H9 (cell line): ENCODE data around the gene HSPA4. TPM values are rescaled to one million over a fixed set of nuclear protein-coding genes. Genes with fewer than 3 reads are reported as not detected.
"Not testable (repeated sequence)": the region's sequence is repeated elsewhere in the genome, so short reads cannot be mapped to it uniquely, and the experiment has no call there.

Source experiments
- DNase-seq: peaks from one replicate; pipeline ENCODE4 v3.0.0-alpha.2; 2017
- H2AFZ ChIP-seq: one replicate; pipeline ENCODE4 v1.6.1; 2013; ENCODE audit warnings: mild to moderate bottlenecking, low read length, control low read depth, moderate library complexity
- H2AK5ac ChIP-seq: 2 replicates; pipeline ENCODE4 v1.6.1; 2013; ENCODE audit warnings: low read length, control low read depth, mixed read lengths; ENCODE audit not compliant: insufficient read length
- H2BK120ac ChIP-seq: one replicate; pipeline ENCODE4 v1.6.1; 2013; ENCODE audit warnings: low read depth, mild to moderate bottlenecking, low read length, control low read depth, inconsistent platforms; ENCODE audit not compliant: poor library complexity, severe bottlenecking
- H2BK12ac ChIP-seq: 2 replicates; pipeline ENCODE4 v1.6.1; 2013; ENCODE audit warnings: low read length, control low read depth, mixed read lengths, low read depth; ENCODE audit not compliant: insufficient read length
- H2BK15ac ChIP-seq: 2 replicates; pipeline ENCODE4 v1.6.1; 2013; ENCODE audit warnings: low read depth, low read length, control low read depth
- H2BK20ac ChIP-seq: one replicate; pipeline ENCODE4 v1.6.1; 2013; ENCODE audit warnings: low read depth, mild to moderate bottlenecking, low read length, control low read depth, inconsistent platforms; ENCODE audit not compliant: poor library complexity, severe bottlenecking
- H2BK5ac ChIP-seq: 2 replicates; pipeline ENCODE4 v1.6.1; 2013; ENCODE audit warnings: low read length, control low read depth, mixed read lengths; ENCODE audit not compliant: insufficient read length
- H3K14ac ChIP-seq: 2 replicates; pipeline ENCODE4 v1.6.1; 2013; ENCODE audit warnings: low read length, control low read depth; ENCODE audit not compliant: insufficient read depth
- H3K18ac ChIP-seq: 2 replicates; pipeline ENCODE4 v1.6.1; 2013; ENCODE audit warnings: low read depth, mild to moderate bottlenecking, mixed read lengths, low read length, control low read depth; ENCODE audit not compliant: insufficient read length
- H3K23ac ChIP-seq: 2 replicates; pipeline ENCODE4 v1.6.1; 2013; ENCODE audit warnings: low read length, control low read depth, mixed read lengths, low read depth; ENCODE audit not compliant: insufficient read length
- H3K23me2 ChIP-seq: 2 replicates; pipeline ENCODE4 v1.6.1; 2013; ENCODE audit warnings: low read depth, mild to moderate bottlenecking, mixed read lengths, low read length, control low read depth; ENCODE audit not compliant: insufficient read length, poor library complexity, severe bottlenecking
- H3K27ac ChIP-seq: 2 replicates; pipeline ENCODE4 v1.5.1; 2013; ENCODE audit warnings: low read length, control low read depth, mixed read lengths, low read depth; ENCODE audit not compliant: insufficient read length
- H3K27me3 ChIP-seq: 2 replicates; pipeline ENCODE4 v1.6.1; 2013; ENCODE audit warnings: low read length, control low read depth, inconsistent platforms; ENCODE audit not compliant: insufficient read depth
- H3K4ac ChIP-seq: 2 replicates; pipeline ENCODE4 v1.6.1; 2013; ENCODE audit warnings: low read depth, mild to moderate bottlenecking, control low read depth, inconsistent platforms, low read length, moderate library complexity
- H3K4me1 ChIP-seq: 2 replicates; pipeline ENCODE4 v1.6.1; 2013; ENCODE audit warnings: low read length, control low read depth, inconsistent platforms; ENCODE audit not compliant: insufficient read depth
- H3K4me2 ChIP-seq: 2 replicates; pipeline ENCODE4 v1.6.1; 2013; ENCODE audit warnings: low read length, control low read depth, mixed read lengths; ENCODE audit not compliant: insufficient read length, insufficient read depth
- H3K56ac ChIP-seq: 2 replicates; pipeline ENCODE4 v1.6.1; 2013; ENCODE audit warnings: low read depth, mild to moderate bottlenecking, mixed read lengths, low read length, control low read depth; ENCODE audit not compliant: insufficient read length
- H3K79me1 ChIP-seq: 2 replicates; pipeline ENCODE4 v1.6.1; 2013; ENCODE audit warnings: low read depth, mild to moderate bottlenecking, moderate library complexity, low read length, control low read depth, inconsistent platforms; ENCODE audit not compliant: insufficient read depth, poor library complexity, severe bottlenecking
- H3K79me2 ChIP-seq: 2 replicates; pipeline ENCODE4 v1.6.1; 2013; ENCODE audit warnings: low read length, control low read depth, inconsistent platforms; ENCODE audit not compliant: insufficient read depth
- H3K9ac ChIP-seq: 2 replicates; pipeline ENCODE4 v1.6.1; 2013; ENCODE audit warnings: low read length, control low read depth, mixed read lengths; ENCODE audit not compliant: insufficient read length; ENCODE audit errors: extremely low read depth
- H3K9me3 ChIP-seq: one replicate; pipeline ENCODE4 v1.6.1; 2013; ENCODE audit warnings: low read depth, low read length, inconsistent platforms; ENCODE audit not compliant: control insufficient read depth
- H3T11ph ChIP-seq: one replicate; pipeline ENCODE4 v1.6.1; 2013; ENCODE audit warnings: mild to moderate bottlenecking, low read length, control low read depth, inconsistent platforms
- H4K20me1 ChIP-seq: one replicate; pipeline ENCODE4 v1.6.1; 2013; ENCODE audit not compliant: control insufficient read depth, insufficient read length, insufficient read depth
- H4K5ac ChIP-seq: 2 replicates; pipeline ENCODE4 v1.6.1; 2013; ENCODE audit warnings: low read depth, mild to moderate bottlenecking, mixed read lengths, low read length, control low read depth; ENCODE audit not compliant: insufficient read length
- H4K8ac ChIP-seq: replicated peaks from 2 replicates; pipeline ENCODE4 v1.6.1; 2013; ENCODE audit warnings: low read length, control low read depth, mixed read lengths, low read depth; ENCODE audit not compliant: insufficient read length
- H4K91ac ChIP-seq: 2 replicates; pipeline ENCODE4 v1.6.1; 2013; ENCODE audit warnings: low read depth, mild to moderate bottlenecking, moderate library complexity, mixed read lengths, low read length, control low read depth; ENCODE audit not compliant: insufficient read length
- H3K27ac Mint-ChIP-seq, 3 experiments: 2 replicates in 2 of 3; 3 replicates in 1 of 3; pipeline ENCODE4 v1.8.0; 2020 to 2021; ENCODE audit warnings: mixed read lengths in 3 of 3, mild to moderate bottlenecking in 1 of 3, moderate library complexity in 1 of 3
- H3K27me3 Mint-ChIP-seq: 2 replicates; pipeline ENCODE4 v1.8.0; 2021; ENCODE audit warnings: low read depth, mild to moderate bottlenecking, moderate library complexity, mixed read lengths
- H3K36me3 Mint-ChIP-seq, 3 experiments: 2 replicates in 2 of 3; 3 replicates in 1 of 3; pipeline ENCODE4 v1.8.0; 2020 to 2021; ENCODE audit warnings: low read depth in 3 of 3, mixed read lengths in 3 of 3; ENCODE audit not compliant: insufficient read depth in 1 of 3
- H3K4me1 Mint-ChIP-seq, 2 experiments: 2 replicates each; pipeline ENCODE4 v1.8.0; 2020; ENCODE audit warnings: mixed read lengths in 2 of 2
- H3K4me3 Mint-ChIP-seq, 2 experiments: 2 replicates in 1 of 2; 3 replicates in 1 of 2; pipeline ENCODE4 v1.8.0; 2020 to 2021; ENCODE audit warnings: mild to moderate bottlenecking in 2 of 2, mixed read lengths in 2 of 2, moderate library complexity in 1 of 2
- H3K9me3 Mint-ChIP-seq, 2 experiments: 2 replicates in 1 of 2; 3 replicates in 1 of 2; pipeline ENCODE4 v1.8.0; 2020; ENCODE audit warnings: mild to moderate bottlenecking in 2 of 2, mixed read lengths in 2 of 2, moderate library complexity in 1 of 2
- CTCF ChIP-seq: fragments of 200-600 bp; sonication (generic); conservative IDR thresholded peaks from 3 replicates; pipeline ENCODE4 v1.8.0; 2021; ENCODE audit warnings: antibody characterized with exemption, mild to moderate bottlenecking
- WGBS: extraction: QIAGEN DNeasy Blood & Tissue Kit; methylation state at CpG from one replicate; pipeline ENCODE4 v1.1.7; 2013; ENCODE audit warnings: missing lambda C conversion rate, low lambda C conversion rate, mixed read lengths; ENCODE audit not compliant: insufficient read length; ENCODE audit errors: extremely low coverage; 5-methylcytosine and 5-hydroxymethylcytosine counted together
- total RNA-seq: library from RNA; stranded (reverse); gene quantifications from 2 replicates; pipeline ENCODE4 v1.2.1, GENCODE V29; 2021

The HSPA4 gene
- total RNA-seq, 1 experiment from 2014 or later: 293 TPM

DNA sequence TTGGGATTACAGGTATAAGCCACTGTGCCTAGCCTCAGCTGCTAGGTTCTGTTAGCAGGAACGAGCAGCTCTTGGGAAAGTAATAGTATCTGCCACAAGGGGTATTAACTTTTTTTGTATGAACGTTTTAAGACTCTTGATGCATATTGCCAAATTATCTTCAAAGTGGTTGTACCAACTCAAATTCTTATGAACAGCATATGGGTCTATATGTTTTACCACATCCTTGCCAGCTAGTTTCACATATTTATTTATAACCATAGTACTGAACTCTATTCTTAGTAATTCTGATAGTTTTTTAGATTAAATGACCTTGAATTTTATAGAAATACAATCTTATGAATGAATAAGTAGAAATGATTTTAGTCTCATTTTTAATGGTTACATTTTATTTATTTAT is 80.9 kb downstream of the HSPA4 start:
- Histone ChIP-seq H2BK5ac (no peak overlapping the region), H3K79me2 (no peaks in the 10 kb centered on the region), H3K4ac (no peak overlapping the region), H2BK120ac (no peak overlapping the region), H3K4me1 (peaks cover 2% of the 10 kb centered on the region; the same call in 1 of the 2 replicates), H3K9ac (no peak overlapping the region), H3K27ac (no peak overlapping the region), H2BK15ac (no peak overlapping the region), H4K5ac (no peak overlapping the region), H3K9me3 (no peaks in the 10 kb centered on the region), H4K20me1 (no peaks in the 10 kb centered on the region), H3T11ph (no peak overlapping the region), H3K23me2 (no peaks in the 10 kb centered on the region), H3K4me2 (no peak overlapping the region), H2AFZ (no peak overlapping the region), H2BK12ac (no peak overlapping the region), H3K79me1 (no peaks in the 10 kb centered on the region), H4K91ac (no peak overlapping the region), H3K18ac (no peak overlapping the region), H3K14ac (no peak overlapping the region), H3K23ac (no peak overlapping the region), H4K8ac (no peak overlapping the region), H2AK5ac (no peak overlapping the region), H2BK20ac (no peak overlapping the region), H3K27me3 (no peaks in the 10 kb centered on the region), H3K56ac (no peak overlapping the region)
- Mint-ChIP-seq H3K27ac (no peak overlapping the region), H3K36me3 (no peaks in the 10 kb centered on the region), H3K4me3 (no peak overlapping the region), H3K27me3 (peaks cover 10% of the 10 kb centered on the region), H3K9me3 (no peaks in the 10 kb centered on the region), H3K4me1 (peaks cover 0 to 3% of the 10 kb centered on the region in 2 experiments; a peak in 1 of 4 replicates)
- DNase-seq: no peak
- no peak for TF ChIP-seq CTCF
- no CpG with 5 or more reads among the region's 2 CpGs for WGBS

DNA sequence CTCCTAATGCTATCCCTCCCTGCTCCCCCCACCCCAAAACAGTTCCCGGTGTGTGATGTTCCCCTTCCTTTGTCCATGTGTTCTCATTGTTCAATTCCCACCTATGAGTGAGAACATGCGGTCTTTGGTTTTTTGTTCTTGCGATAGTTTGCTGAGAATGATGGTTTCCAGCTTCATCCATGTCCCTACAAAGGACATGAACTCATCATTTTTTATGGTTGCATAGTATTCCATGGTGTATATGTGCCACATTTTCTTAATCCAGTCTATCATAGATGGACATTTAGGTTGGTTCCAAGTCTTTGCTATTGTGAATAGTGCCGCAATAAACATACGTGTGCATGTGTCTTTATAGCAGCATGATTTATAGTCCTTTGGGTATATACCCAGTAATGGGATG is 81.4 kb downstream of the HSPA4 start:
- not testable (repeated sequence) for H3T11ph ChIP-seq, H3K4me1 Mint-ChIP-seq, H3K9me3 ChIP-seq, H3K79me1 ChIP-seq, H4K20me1 ChIP-seq, H3K4me1 ChIP-seq, H2BK5ac ChIP-seq, H2BK120ac ChIP-seq, H4K8ac ChIP-seq, H2AFZ ChIP-seq, H3K4me2 ChIP-seq, H2BK12ac ChIP-seq, H2AK5ac ChIP-seq, H3K27ac ChIP-seq, DNase-seq, H2BK20ac ChIP-seq, H3K4ac ChIP-seq, H3K4me3 Mint-ChIP-seq, H3K23ac ChIP-seq, H3K14ac ChIP-seq, H3K56ac ChIP-seq, H3K9me3 Mint-ChIP-seq, H4K5ac ChIP-seq, H2BK15ac ChIP-seq, H3K23me2 ChIP-seq, H3K27ac Mint-ChIP-seq, H3K79me2 ChIP-seq, H3K27me3 ChIP-seq, H3K9ac ChIP-seq, H4K91ac ChIP-seq, H3K18ac ChIP-seq, H3K36me3 Mint-ChIP-seq
- H3K27me3 Mint-ChIP-seq: peaks cover 10% of the 10 kb centered on the region
- WGBS: no CpG with 5 or more reads among the region's 5 CpGs
